ENCODE results near the gene MAJIN.

MAJIN gene

GRCh38 chr11:64902102-64902900, 69.6 kb downstream of the MAJIN start:
- H3K4me1 ChIP-seq (ENCODE audit: control insufficient read depth, insufficient read depth, low read length) = no peaks in the 10 kb centered on the region
- CTCF ChIA-PET = interaction anchor here (0.9 to 1.4 kb wide), 3 partner anchors 10 to 54 kb away, joined by 3 to 9 read pairs (median 3); no protein-coding TSS in a partner anchor
- H3K27ac ChIP-seq (ENCODE audit: extremely low read depth, low read depth, low read length) = no peak overlapping the region
- no peak overlapping the region for H3K4me3 ChIP-seq (ENCODE audit: low read depth, low read length)
- POLR2A ChIA-PET = interaction anchor here (0.7 kb wide), 1 partner anchor 25 kb away, joined by 4 read pairs; no protein-coding TSS in a partner anchor
- TF ChIP-seq KLF8 (tag by site-specific recombination; IDR thresholded peaks at IDR 0.05) = no peak
- TF ChIP-seq ZNF488 (tag by site-specific recombination; IDR thresholded peaks at IDR 0.05) = no peak
- TF ChIP-seq ZNF658 (tag by site-specific recombination; IDR thresholded peaks at IDR 0.05) = no peak
- TF ChIP-seq RBAK (tag by site-specific recombination; IDR thresholded peaks at IDR 0.05) = no peak
- no peak for TF ChIP-seq ZNF423 (tag by site-specific recombination; IDR thresholded peaks at IDR 0.05)
- TF ChIP-seq HOXC10 (CRISPR knock-in tag; IDR thresholded peaks at IDR 0.05) = no peak
- no peak for TF ChIP-seq ZNF585B (tag by site-specific recombination; IDR thresholded peaks at IDR 0.05)
- no peak for TF ChIP-seq ZNF426 (tag by site-specific recombination; IDR thresholded peaks at IDR 0.05)
- no peak for TF ChIP-seq ZBTB48 (tag by site-specific recombination; IDR thresholded peaks at IDR 0.05)
- TF ChIP-seq ZNF148 (tag by site-specific recombination; IDR thresholded peaks at IDR 0.05; ENCODE audit: borderline replicate concordance) = no peak
- no peak for TF ChIP-seq ZIC2 (tag by site-specific recombination; IDR thresholded peaks at IDR 0.05)
- TF ChIP-seq ZNF280C (tag by site-specific recombination; IDR thresholded peaks at IDR 0.05) = no peak
- no peak for TF ChIP-seq ZNF837 (tag by site-specific recombination; IDR thresholded peaks at IDR 0.05)
- no peak for TF ChIP-seq ZNF157 (tag by site-specific recombination; IDR thresholded peaks at IDR 0.05)
- TF ChIP-seq ZSCAN18 (tag by site-specific recombination; IDR thresholded peaks at IDR 0.05) = no peak
- TF ChIP-seq ZNF416 (tag by site-specific recombination; IDR thresholded peaks at IDR 0.05) = no peak
- no peak for TF ChIP-seq PATZ1 (tag by site-specific recombination; IDR thresholded peaks at IDR 0.05)
- no peak for TF ChIP-seq EGR2 (tag by site-specific recombination; IDR thresholded peaks at IDR 0.05; ENCODE audit: low read depth)
- peaks cover 0 to 82% of the 10 kb centered on the region in 2 experiments; a peak in 2 of 3 replicates for H3K36me3 ChIP-seq (ENCODE audit: control insufficient read depth in 2 of 2, insufficient read depth in 1 of 2, low read length in 2 of 2)
- no peaks in the 10 kb centered on the region for H3K9me3 ChIP-seq (ENCODE audit: control insufficient read depth, insufficient read depth, low read depth, low read length)

Data from HEK293 (cell line).